KOPT-K1 (cell line): ENCODE data around the gene SETD3.

Experiments
- H3K27ac ChIP-seq: fragments of 200-600 bp; sonication (generic); 2 replicates; pipeline ENCODE4 v1.5.1; 2016; ENCODE audit warnings: antibody characterized with exemption, mild to moderate bottlenecking, low read depth, low read length; ENCODE audit not compliant: poor library complexity, severe bottlenecking
- H3K36me3 ChIP-seq: fragments of 200-600 bp; sonication (generic); 2 replicates; pipeline ENCODE4 v1.5.1; 2017; ENCODE audit warnings: antibody characterized with exemption, mild to moderate bottlenecking, low read length, moderate library complexity; ENCODE audit not compliant: insufficient read depth
- H3K9me3 ChIP-seq: fragments of 200-600 bp; sonication (generic); 2 replicates; pipeline ENCODE4 v1.5.1; 2017; ENCODE audit warnings: antibody characterized with exemption, low read length, mild to moderate bottlenecking; ENCODE audit not compliant: insufficient read depth, poor library complexity, severe bottlenecking

The SETD3 gene

GRCh38 chr14:99461411-99462085 is 19.1 kb downstream of the SETD3 start:
- H3K36me3 ChIP-seq = peaks cover 91% of the 10 kb centered on the region
- no peaks in the 10 kb centered on the region for H3K9me3 ChIP-seq
- H3K27ac ChIP-seq = no peak overlapping the region

GRCh38 chr14:99460793-99461192 is 19.9 kb downstream of the SETD3 start:
- Histone ChIP-seq H3K27ac (no peak overlapping the region), H3K36me3 (peaks cover 98% of the 10 kb centered on the region), H3K9me3 (no peaks in the 10 kb centered on the region)

- H3K27ac ChIP-seq = no peak overlapping the region
- peaks cover 98% of the 10 kb centered on the region for H3K36me3 ChIP-seq
- H3K9me3 ChIP-seq = no peaks in the 10 kb centered on the region
Measured at GRCh38 chr14:99459481-99460100, 21.1 kb downstream of the SETD3 start.

GRCh38 chr14:99454246-99454645 is 26.4 kb downstream of the SETD3 start:
- Histone ChIP-seq H3K9me3 (no peaks in the 10 kb centered on the region), H3K27ac (no peak overlapping the region), H3K36me3 (peaks cover 98% of the 10 kb centered on the region)

- Histone ChIP-seq H3K36me3 (peaks cover 99% of the 10 kb centered on the region), H3K9me3 (no peaks in the 10 kb centered on the region), H3K27ac (no peak overlapping the region)
Measured at GRCh38 chr14:99452968-99453367, 27.7 kb downstream of the SETD3 start.

DNA sequence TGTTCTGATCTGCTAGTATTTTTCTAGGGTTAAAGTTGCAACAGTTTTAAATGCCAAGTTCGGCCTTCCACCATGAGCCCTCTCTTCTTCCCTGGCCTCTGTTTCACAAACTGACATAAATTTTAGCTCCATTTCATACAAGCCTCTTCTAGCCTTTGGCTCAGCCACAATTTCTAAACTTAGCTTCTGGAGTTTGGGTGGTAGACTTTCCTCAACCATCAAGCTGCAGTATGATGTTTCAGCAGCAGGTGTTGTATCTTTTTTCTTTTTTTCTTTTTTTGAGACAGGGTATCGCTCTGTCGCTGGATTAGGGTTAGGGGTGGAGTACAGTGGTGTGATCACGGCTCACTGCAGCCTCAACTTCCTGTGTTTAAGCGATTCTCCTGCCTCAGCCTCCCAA is 29.4 kb downstream of the SETD3 start:
- Histone ChIP-seq H3K36me3 (peaks cover 99% of the 10 kb centered on the region), H3K27ac (no peak overlapping the region)

GRCh38 chr14:99450266-99450665 is 30.4 kb downstream of the SETD3 start:
- Histone ChIP-seq H3K36me3 (peaks cover 99% of the 10 kb centered on the region), H3K27ac (no peak overlapping the region)

More for the DNA sequence above, 29.4 kb downstream of the SETD3 start:
- no peaks in the 10 kb centered on the region for H3K9me3 ChIP-seq

GRCh38 chr14:99447739-99448138 is 32.9 kb downstream of the SETD3 start:
- H3K27ac ChIP-seq = no peak overlapping the region
- peaks cover 99% of the 10 kb centered on the region for H3K36me3 ChIP-seq
- no peaks in the 10 kb centered on the region for H3K9me3 ChIP-seq

More at GRCh38 chr14:99450266-99450665, 30.4 kb downstream of the SETD3 start:
- H3K9me3 ChIP-seq = no peaks in the 10 kb centered on the region

DNA sequence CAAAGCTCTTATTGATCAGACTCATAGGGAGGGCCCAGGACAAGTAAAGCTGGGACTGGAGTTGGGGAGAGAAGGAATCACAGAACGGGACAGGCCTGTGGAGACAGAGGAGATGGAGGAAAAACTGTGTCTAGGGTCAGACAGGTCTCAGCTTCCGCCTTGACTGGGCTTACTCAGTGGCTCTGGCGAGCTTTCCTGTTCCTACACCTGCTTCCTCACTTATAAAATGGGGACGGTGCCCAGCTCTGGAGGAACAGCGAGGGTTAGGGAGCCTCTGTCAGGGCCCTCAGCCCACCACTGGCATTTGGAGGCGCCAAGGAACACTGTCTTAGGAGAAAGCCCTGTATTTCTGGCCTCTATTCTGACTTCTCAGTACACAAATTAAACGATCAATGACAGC is 34.7 kb downstream of the SETD3 start:
- Histone ChIP-seq H3K27ac (no peak overlapping the region), H3K9me3 (no peaks in the 10 kb centered on the region), H3K36me3 (peaks cover 100% of the 10 kb centered on the region)

GRCh38 chr14:99441918-99442317 is 38.7 kb downstream of the SETD3 start:
- Histone ChIP-seq H3K36me3 (peaks cover 96% of the 10 kb centered on the region), H3K27ac (no peak overlapping the region), H3K9me3 (no peaks in the 10 kb centered on the region)

DNA sequence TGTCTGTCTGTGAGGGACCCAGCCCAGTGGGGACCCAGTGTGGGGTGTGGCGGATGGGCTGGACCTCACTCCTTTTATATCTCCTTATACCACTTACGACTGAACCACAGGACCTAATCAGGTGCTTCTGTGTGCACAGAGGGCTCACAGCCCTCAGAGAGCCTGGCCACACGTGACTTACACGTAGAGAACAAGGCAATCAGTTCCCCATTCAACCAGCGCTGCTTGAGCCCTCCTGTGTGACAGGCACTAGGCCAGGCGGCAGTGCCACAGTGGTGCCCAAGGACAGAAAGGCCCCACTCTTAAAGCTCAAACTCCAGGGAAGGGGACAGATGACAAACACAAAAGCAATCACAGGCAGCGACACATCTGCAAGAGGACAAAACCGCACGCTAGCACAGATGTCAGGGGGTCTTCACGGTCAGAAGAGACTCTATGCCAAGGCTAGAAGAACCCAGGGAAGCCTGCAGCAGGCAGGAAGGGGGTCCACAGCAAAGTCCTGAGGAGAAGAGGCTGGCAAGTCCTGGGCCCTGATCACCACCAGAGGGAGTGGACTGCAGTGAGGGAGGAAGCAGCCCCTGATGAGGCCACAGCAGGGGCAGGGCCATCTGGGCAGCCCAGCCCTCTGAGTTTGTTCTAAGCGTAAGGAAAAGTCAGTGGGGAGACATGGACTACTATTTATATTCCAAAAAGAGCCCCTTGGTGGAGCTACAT is 39.3 kb downstream of the SETD3 start:
- H3K9me3 ChIP-seq = no peaks in the 10 kb centered on the region
- H3K27ac ChIP-seq = no peak overlapping the region
- H3K36me3 ChIP-seq = peaks cover 96% of the 10 kb centered on the region

- H3K36me3 ChIP-seq = peaks cover 96% of the 10 kb centered on the region
- no peaks in the 10 kb centered on the region for H3K9me3 ChIP-seq
- no peak overlapping the region for H3K27ac ChIP-seq
Measured at GRCh38 chr14:99440278-99440677, 40.4 kb downstream of the SETD3 start.

- Histone ChIP-seq H3K9me3 (no peaks in the 10 kb centered on the region), H3K36me3 (peaks cover 87% of the 10 kb centered on the region), H3K27ac (no peak overlapping the region)
Measured at GRCh38 chr14:99437706-99438105, 43.0 kb downstream of the SETD3 start.

DNA sequence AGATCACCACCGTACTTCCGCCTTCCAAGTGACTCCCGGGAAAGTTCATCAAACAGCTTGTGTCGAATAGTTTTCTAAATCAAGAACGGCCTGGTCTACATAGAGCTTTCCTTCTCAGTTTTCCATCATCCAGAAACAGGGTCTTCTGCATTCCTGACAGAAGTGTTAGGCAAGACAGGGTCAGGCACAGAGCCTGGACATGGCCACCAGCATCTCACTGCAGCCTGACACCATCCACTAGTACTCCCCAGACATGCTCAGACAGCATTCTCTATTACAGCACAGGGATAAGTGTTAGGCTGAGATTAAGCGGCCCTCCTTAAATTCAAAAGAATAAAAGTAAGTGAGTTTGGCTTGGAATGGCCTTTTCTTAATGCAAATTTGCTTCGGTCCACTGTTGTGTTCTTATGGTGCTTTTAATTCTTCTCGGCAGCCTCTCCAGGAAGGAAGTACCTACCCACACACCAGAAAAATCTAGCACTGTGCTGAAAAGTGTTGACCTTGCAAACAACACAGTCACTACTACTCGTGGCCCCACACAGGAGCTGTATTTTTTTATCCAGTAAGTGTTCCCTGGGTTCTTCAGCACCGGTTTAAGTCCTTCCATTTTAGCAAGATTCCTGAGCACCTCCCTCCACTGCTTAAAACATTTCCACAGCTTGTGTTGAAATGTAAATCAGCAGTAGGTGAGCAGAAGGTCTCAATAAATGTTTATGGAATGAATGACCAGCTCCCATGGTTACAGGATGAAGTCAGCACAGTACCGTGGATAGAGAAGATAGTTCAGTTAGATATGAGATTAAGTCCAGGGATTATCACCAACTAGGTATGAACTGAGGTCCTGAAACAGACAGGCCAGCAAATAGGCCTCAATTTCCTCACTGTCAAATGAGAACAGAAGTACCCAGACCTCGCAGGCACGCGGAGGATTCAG is 44.1 kb downstream of the SETD3 start:
- Histone ChIP-seq H3K36me3 (peaks cover 87% of the 10 kb centered on the region), H3K27ac (no peak overlapping the region), H3K9me3 (no peaks in the 10 kb centered on the region)

DNA sequence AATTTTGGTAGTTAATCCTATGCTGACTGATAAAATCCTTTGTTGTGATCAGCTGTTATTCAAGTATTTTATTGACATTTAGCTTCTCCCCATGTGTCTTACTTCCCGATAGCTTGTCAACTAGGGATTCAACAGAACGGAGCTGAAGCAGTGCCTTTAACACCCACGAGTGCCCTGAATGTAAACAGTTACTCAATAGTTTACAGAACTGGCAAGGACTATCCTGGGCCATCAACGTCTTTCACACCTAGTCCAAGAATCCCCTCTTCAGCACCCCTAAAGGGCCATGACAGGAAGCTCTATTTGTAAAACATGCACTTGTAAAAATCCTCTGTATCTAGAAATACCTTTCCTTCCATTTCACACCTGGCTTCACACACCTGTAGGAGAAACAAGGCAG is 45.3 kb downstream of the SETD3 start:
- H3K36me3 ChIP-seq = peaks cover 87% of the 10 kb centered on the region
- H3K9me3 ChIP-seq = no peaks in the 10 kb centered on the region
- H3K27ac ChIP-seq = no peak overlapping the region
